Measurements from ENCODE around the gene GSC2. TPM values are rescaled to one million over a fixed set of nuclear protein-coding genes. Genes with fewer than 3 reads are reported as not detected.
"Not testable (repeated sequence)": the region's sequence is repeated elsewhere in the genome, so short reads cannot be mapped to it uniquely, and the experiment has no call there.

GSC2 gene
- polyA plus RNA-seq, 3 donors = not detected

GRCh38 chr22:19164425-19164824, 14.3 kb upstream of the GSC2 start:
- DNase-seq = no peak

GRCh38 chr22:19158649-19159048, 8.6 kb upstream of the GSC2 start:
- DNase-seq = not testable (repeated sequence)

GRCh38 chr22:19156109-19156508, 6.0 kb upstream of the GSC2 start:
- not testable (repeated sequence) for DNase-seq

GRCh38 chr22:19152942-19153883, 3.1 kb upstream of the GSC2 start:
- no peak for DNase-seq

GRCh38 chr22:19151329-19152191, 1.5 kb upstream of the GSC2 start:
- no peak for DNase-seq

GRCh38 chr22:19150482-19151328, 613 bp upstream of the GSC2 start:
- no peak for DNase-seq

- no peak for DNase-seq
Measured at GRCh38 chr22:19149047-19149883, 827 bp downstream of the GSC2 start.

GRCh38 chr22:19148417-19149046, 1.6 kb downstream of the GSC2 start:
- no peak for DNase-seq

- no peak for DNase-seq
Measured at GRCh38 chr22:19147195-19147780, 2.8 kb downstream of the GSC2 start.

GRCh38 chr22:19146215-19146968, 3.7 kb downstream of the GSC2 start:
- DNase-seq = no peak

GRCh38 chr22:19143967-19144400, 6.1 kb downstream of the GSC2 start:
- DNase-seq = no peak

GRCh38 chr22:19143212-19143611, 6.9 kb downstream of the GSC2 start:
- DNase-seq = no peak

- DNase-seq = no peak
Measured at GRCh38 chr22:19142394-19142793, 7.7 kb downstream of the GSC2 start.

- DNase-seq = no peak
Measured at GRCh38 chr22:19139974-19140373, 10.1 kb downstream of the GSC2 start.

- DNase-seq = no peak
Measured at GRCh38 chr22:19139001-19139356, 11.1 kb downstream of the GSC2 start.

GRCh38 chr22:19138217-19139000, 11.7 kb downstream of the GSC2 start:
- no peak for DNase-seq

GRCh38 chr22:19137384-19138216, 12.5 kb downstream of the GSC2 start:
- no peak for DNase-seq

All from renal pelvis (tissue), 4 donors.